ENCODE results near the gene ABTB2. TPM values are rescaled to one million over a fixed set of nuclear protein-coding genes. Genes with fewer than 3 reads are reported as not detected.

ABTB2 gene
- total RNA-seq, 2 experiments from 2014 or later, result 0.97 TPM

Other genes starting within 250 kb of the ABTB2 start
- 10 to 100 TPM; 35.0 to 37.7 TPM for gene CAT, start 80.9 kb upstream of the ABTB2 start, total RNA-seq
- not detected for gene ELF5, start 155.8 kb upstream of the ABTB2 start, total RNA-seq

Data from activated CD8-positive, alpha-beta T cell treated with anti-CD3 and anti-CD28 coated beads, Interleukin-2, amount 10 ng/mL, durations not matched to agents 7 days and 5 days (primary cell).